Ovary (tissue), 3 donors: ENCODE measurements around the gene GLIS2.

Experiments used
- POLR2A ChIP-seq: fragments of 450-650 bp; IDR thresholded peaks from one replicate; pipeline ENCODE4 v1.6.1; 2017; ENCODE audit warnings: antibody characterized with exemption, mild to moderate bottlenecking, moderate library complexity
- TF ChIP-seq, protein P1 (sequence below), 3 donors: fragments of 450-650 bp in 2 of 3; fragments of 200-600 bp in 1 of 3; IDR thresholded peaks; one replicate each; pipeline versions ENCODE4 v1.5.1 to v1.8.0; 2016 to 2022; ENCODE audit warnings: antibody characterized with exemption in 3 of 3, mild to moderate bottlenecking in 1 of 3
- donor health status: DM: no; HTN: no; CAD: no.

GRCh38 chr16:4277987-4278513 is 37.8 kb upstream of the GLIS2 start:
- TF ChIP-seq POLR2A, result no peak
- TF ChIP-seq, protein P1, sequence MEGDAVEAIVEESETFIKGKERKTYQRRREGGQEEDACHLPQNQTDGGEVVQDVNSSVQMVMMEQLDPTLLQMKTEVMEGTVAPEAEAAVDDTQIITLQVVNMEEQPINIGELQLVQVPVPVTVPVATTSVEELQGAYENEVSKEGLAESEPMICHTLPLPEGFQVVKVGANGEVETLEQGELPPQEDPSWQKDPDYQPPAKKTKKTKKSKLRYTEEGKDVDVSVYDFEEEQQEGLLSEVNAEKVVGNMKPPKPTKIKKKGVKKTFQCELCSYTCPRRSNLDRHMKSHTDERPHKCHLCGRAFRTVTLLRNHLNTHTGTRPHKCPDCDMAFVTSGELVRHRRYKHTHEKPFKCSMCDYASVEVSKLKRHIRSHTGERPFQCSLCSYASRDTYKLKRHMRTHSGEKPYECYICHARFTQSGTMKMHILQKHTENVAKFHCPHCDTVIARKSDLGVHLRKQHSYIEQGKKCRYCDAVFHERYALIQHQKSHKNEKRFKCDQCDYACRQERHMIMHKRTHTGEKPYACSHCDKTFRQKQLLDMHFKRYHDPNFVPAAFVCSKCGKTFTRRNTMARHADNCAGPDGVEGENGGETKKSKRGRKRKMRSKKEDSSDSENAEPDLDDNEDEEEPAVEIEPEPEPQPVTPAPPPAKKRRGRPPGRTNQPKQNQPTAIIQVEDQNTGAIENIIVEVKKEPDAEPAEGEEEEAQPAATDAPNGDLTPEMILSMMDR (IDR thresholded peaks at IDR 0.05), result no peak
